WTC11 (cell line): ENCODE results near the gene ABHD12B.

Source experiments
- CTCF ChIP-seq: fragments of 200-600 bp; IDR thresholded peaks from 2 replicates; pipeline ENCODE4 v1.8.0; 2022; ENCODE audit warnings: antibody characterized with exemption
- ETV6 ChIP-seq: sonication (generic); formaldehyde crosslinking; IDR thresholded peaks from 2 replicates; pipeline ENCODE4 v1.8.1; 2022; ENCODE audit warnings: mild to moderate bottlenecking, missing genetic modification reagents
- GTF2I ChIP-seq: fragments of 250-450 bp; sonication (Bioruptor Pico); conservative IDR thresholded peaks from 2 replicates; pipeline ENCODE4 v1.4.0; 2021; ENCODE audit warnings: mild to moderate bottlenecking
- JUN ChIP-seq: sonication (generic); formaldehyde crosslinking; IDR thresholded peaks from 2 replicates; pipeline ENCODE4 v1.8.0; 2023; ENCODE audit warnings: mild to moderate bottlenecking, missing genetic modification reagents
- ZBTB43 ChIP-seq: sonication (generic); formaldehyde crosslinking; IDR thresholded peaks from 2 replicates; pipeline ENCODE4 v1.8.1; 2023; ENCODE audit warnings: mild to moderate bottlenecking, missing genetic modification reagents

- TF ChIP-seq CTCF: no peak
- TF ChIP-seq ETV6 (CRISPR knock-in tag): no peak
- no peak for TF ChIP-seq ZBTB43 (CRISPR knock-in tag)
- TF ChIP-seq GTF2I (CRISPR knock-in tag): no peak
- no peak for TF ChIP-seq JUN (CRISPR knock-in tag)
These were observed 15.2 kb upstream of the ABHD12B start for GRCh38 chr14:50856660-50857059.
